HepG2 (cell line): ENCODE results near the gene DENND4C. TPM values are rescaled to one million over a fixed set of nuclear protein-coding genes. Genes with fewer than 3 reads are reported as not detected.

Source experiments
- ATAC-seq: fragments of 200-7000 bp; cut with Tn5 transposase; 3 replicates; pipeline ENCODE4 v1.9.1; 2020; ENCODE audit warnings: mild to moderate bottlenecking, moderate library complexity
- BruUV-seq: library from RNA; stranded (reverse); fragments of 400-500 nt; replicated peaks from 2 replicates; lab custom pipeline; 2021; lab: Mats Ljungman, UMichigan
- CTCF ChIA-PET: fragments of 300-600 bp; formaldehyde crosslinking; extraction: SDS; loops from one replicate; lab custom pipeline; 2021; ENCODE audit warnings: low total read pairs, inconsistent platforms, low intra/inter-chr PET ratio; lab: Yijun Ruan, JAX
- POLR2A ChIA-PET: fragments of 350-600 bp; sonication (Branson Sonifier 250); formaldehyde crosslinking; loops from one replicate; lab custom pipeline; 2020; ENCODE audit warnings: antibody characterized with exemption, inconsistent platforms; lab: Yijun Ruan, JAX
- DNase-seq: peaks from one replicate; pipeline ENCODE4 v3.0.0-alpha.2; 2015; ENCODE audit warnings: low spot score
- FAIRE-seq: peaks from 3 replicates; lab custom pipeline; 2011; peaks lifted over from hg19 to GRCh38; lab: Jason Lieb, UNC
- H2AFZ ChIP-seq: one replicate; pipeline ENCODE4 v1.6.1; 2011; ENCODE audit warnings: low read length, inconsistent platforms
- H3K27ac ChIP-seq: fragments of 300-600 bp; 3 replicates; pipeline ENCODE4 v1.8.0; 2011; ENCODE audit warnings: mixed run types, mild to moderate bottlenecking, mixed read lengths, low read length, inconsistent platforms; ENCODE audit not compliant: insufficient read depth; ENCODE audit errors: extremely low read length
- H3K27me3 ChIP-seq, 2 experiments: fragments of 200-600 bp in 1 of 2; 2 replicates in 1 of 2; 3 replicates in 1 of 2; pipeline versions ENCODE4 v1.6.0 to v1.8.0; 2011; ENCODE audit warnings: low read length in 2 of 2, mild to moderate bottlenecking in 2 of 2, moderate library complexity in 2 of 2, inconsistent platforms in 1 of 2; ENCODE audit not compliant: insufficient read depth in 2 of 2, control insufficient read depth in 1 of 2
- H3K36me3 ChIP-seq, 2 experiments: fragments of 200-600 bp in 1 of 2; replicated peaks in 1 of 2; 2 replicates in 1 of 2; 3 replicates in 1 of 2; pipeline versions ENCODE4 v1.5.1 to v1.8.0; 2011; ENCODE audit warnings: low read length in 2 of 2, inconsistent platforms in 1 of 2; ENCODE audit not compliant: insufficient read depth in 2 of 2, control insufficient read depth in 1 of 2
- H3K4me1 ChIP-seq: 2 replicates; pipeline ENCODE4 v1.5.1; 2012; ENCODE audit warnings: low read length, inconsistent platforms; ENCODE audit not compliant: insufficient read depth
- H3K4me2 ChIP-seq: 2 replicates; pipeline ENCODE4 v1.6.0; 2011; ENCODE audit warnings: low read depth, low read length, inconsistent platforms
- H3K4me3 ChIP-seq, 3 experiments: fragments of 200-600 bp in 1 of 3; sonication (generic), shearing (Covaris generic) in 1 of 3; replicated peaks in 1 of 3; 2 replicates each; pipeline ENCODE4 v1.5.1; 2011 to 2016; ENCODE audit warnings: low read length in 3 of 3, inconsistent platforms in 2 of 3, low read depth in 2 of 3, mild to moderate bottlenecking in 2 of 3, control low read depth in 1 of 3, mixed read lengths in 1 of 3; ENCODE audit not compliant: insufficient read depth in 1 of 3
- H3K79me2 ChIP-seq: one replicate; pipeline ENCODE4 v1.6.1; 2011; ENCODE audit warnings: low read length, inconsistent platforms; ENCODE audit not compliant: insufficient read depth
- H3K9ac ChIP-seq: 2 replicates; pipeline ENCODE4 v1.6.0; 2011; ENCODE audit warnings: mild to moderate bottlenecking, low read depth, low read length, inconsistent platforms; ENCODE audit not compliant: insufficient read depth
- H3K9me3 ChIP-seq: 2 replicates; pipeline ENCODE4 v1.5.1; 2012; ENCODE audit warnings: mild to moderate bottlenecking, low read length
- H4K20me1 ChIP-seq: 2 replicates; pipeline ENCODE4 v1.6.0; 2011; ENCODE audit warnings: inconsistent platforms, mild to moderate bottlenecking, low read length, moderate library complexity; ENCODE audit not compliant: insufficient read depth
- AHDC1 ChIP-seq: sonication (generic); formaldehyde crosslinking; IDR thresholded peaks from 2 replicates; pipeline ENCODE4 v1.5.1; 2020; ENCODE audit warnings: mild to moderate bottlenecking, missing genetic modification reagents, borderline replicate concordance
- ZNF264 ChIP-seq: sonication (generic); formaldehyde crosslinking; IDR thresholded peaks from 2 replicates; pipeline ENCODE4 v1.4.0; 2020; ENCODE audit warnings: missing genetic modification reagents
- WGBS: methylation state at CpG from one replicate; pipeline ENCODE4 v1.1.6; 2017; ENCODE audit warnings: low lambda C conversion rate; 5-methylcytosine and 5-hydroxymethylcytosine counted together
- in situ Hi-C: cut with HindIII; loops from 2 replicates; pipeline ENCODE4 v1.10.0; 2017; ENCODE audit warnings: low pct_unique_long_range_greater_than_20kb; ENCODE audit not compliant: extremely low pct_ligation_motif_present
- intact Hi-C: fragments of 100-400 bp; cut with micrococcal nuclease; formaldehyde crosslinking; loops from one replicate; pipeline ENCODE4 v1.10.0; 2022; ENCODE audit not compliant: unreplicated experiment
- polyA plus RNA-seq, 8 experiments: library from polyadenylated mRNA; depleted of rRNA in 3 of 8; stranded (reverse) in 7 of 8; unstranded in 1 of 8; fragments of >200 nt; fragmentation: Illumina TruSeq in 4 of 8; extraction: Trizol in 4 of 8; gene quantifications; 2 replicates each; pipeline versions ENCODE4 v1.2.1 to v1.2.3, GENCODE V29; 2011 to 2016; ENCODE audit warnings: low read depth in 4 of 8, missing spikeins in 1 of 8, mixed read lengths in 1 of 8; ENCODE audit not compliant: insufficient read depth in 1 of 8
- total RNA-seq, 5 experiments: library from RNA; depleted of rRNA; stranded (reverse); fragments of >200 nt; fragmentation: Illumina TruSeq; extraction: Trizol; gene quantifications; 2 replicates each; pipeline ENCODE4 v1.2.3, GENCODE V29; 2016; ENCODE audit warnings: low read depth in 1 of 5

Gene DENND4C
- total and polyA plus RNA-seq, 2 of the 13 experiments (the other 11 are each of a cell fraction or from before 2014, with no cell fraction given), result 19.1 to 27.2 TPM

GRCh38 chr9:19410195-19410503 is 179.7 kb downstream of the DENND4C start:
- peak overlapping the region; percentile 72 for H2AFZ ChIP-seq
- no peaks in the 10 kb centered on the region for H3K36me3 ChIP-seq
- intact Hi-C loops (no loop called here), in situ Hi-C loops (no loop called here)
- peak overlapping the region; percentile 72 to 94 (median 81); a peak in 5 of 6 replicates for H3K4me3 ChIP-seq
- POLR2A ChIA-PET, result interaction anchor here (2.1 kb wide), 1 partner anchor 30 kb away, joined by 9 read pairs; the partner anchor contains the start of gene RPS6
- ATAC-seq, result no peak
- H3K27me3 ChIP-seq, result no peaks in the 10 kb centered on the region; a peak in 2 of 5 replicates
- peak overlapping the region; percentile 74; the same call in 1 of the 2 replicates for H3K9ac ChIP-seq
- H4K20me1 ChIP-seq, result no peaks in the 10 kb centered on the region
- TF ChIP-seq ZNF264 (CRISPR knock-in tag), result peak; percentile 98
- TF ChIP-seq AHDC1, result no peak
- no peaks in the 10 kb centered on the region for H3K79me2 ChIP-seq
- H3K4me1 ChIP-seq, result peaks cover 39% of the 10 kb centered on the region
- 100% methylated on average over 2 of the region's 2 CpGs for WGBS
- no peak for DNase-seq
- BruUV-seq, result TSS peak; percentile 63
- no peak for FAIRE-seq
- peak overlapping the region; percentile 92 for H3K4me2 ChIP-seq
- CTCF ChIA-PET, result no interaction called here
- H3K27ac ChIP-seq, result no peak overlapping the region
- no peaks in the 10 kb centered on the region for H3K9me3 ChIP-seq
